ENCODE results near the gene CTCF. TPM values are rescaled to one million over a fixed set of nuclear protein-coding genes. Genes with fewer than 3 reads are reported as not detected.
"Not testable (repeated sequence)": the region's sequence is repeated elsewhere in the genome, so short reads cannot be mapped to it uniquely, and the experiment has no call there.

CTCF gene
- polyA plus RNA-seq, 5 donors: 65.8 to 73.4 (median 71.6) TPM

- no peak for DNase-seq
Observed at GRCh38 chr16:67531247-67531646, 31.1 kb upstream of the CTCF start.

- DNase-seq: no peak
Observed at GRCh38 chr16:67533024-67533560, 29.2 kb upstream of the CTCF start.

DNA sequence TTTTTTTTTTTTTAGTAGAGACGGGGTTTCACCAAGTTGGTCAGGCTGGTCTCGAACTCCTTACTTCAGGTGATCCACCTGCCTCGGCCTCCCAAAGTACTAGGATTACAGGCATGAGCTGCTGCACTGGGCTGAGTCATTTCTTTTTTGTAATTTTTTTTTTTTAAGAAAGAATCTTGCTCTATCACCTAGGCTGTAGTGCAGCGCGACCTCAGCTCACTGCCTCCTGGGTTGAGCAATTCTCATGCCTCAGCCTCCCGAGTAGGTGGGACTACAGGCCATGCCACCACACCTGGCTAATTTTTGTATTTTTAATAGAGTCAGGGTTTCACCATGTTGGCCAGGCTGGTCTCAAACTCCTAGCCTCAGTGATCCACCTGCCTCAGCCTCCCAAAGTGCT, 28.3 kb upstream of the CTCF start:
- not testable (repeated sequence) for DNase-seq

- no peak for DNase-seq
Observed at GRCh38 chr16:67534431-67534830, 27.9 kb upstream of the CTCF start.

DNA sequence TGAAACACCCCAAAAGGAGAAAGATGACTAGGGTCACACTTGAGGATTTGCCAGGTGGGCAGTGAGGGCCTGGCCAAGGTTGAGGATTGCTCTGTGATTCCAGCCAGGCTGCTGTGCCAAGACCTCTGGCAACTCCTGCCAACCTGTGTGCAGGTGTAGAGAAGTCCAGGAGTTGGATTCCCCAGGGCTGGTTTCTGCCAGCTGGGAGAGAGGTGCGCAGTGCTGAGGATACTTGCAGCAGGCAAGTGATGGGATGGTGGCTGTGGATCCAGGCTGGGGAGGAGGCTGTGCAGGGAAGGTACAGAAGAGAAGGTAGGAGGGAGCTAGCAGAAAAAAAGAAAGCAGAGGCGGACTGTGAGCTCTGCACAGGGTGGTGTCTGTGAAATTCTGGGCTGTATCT, 27.1 kb upstream of the CTCF start:
- no peak for DNase-seq

DNA sequence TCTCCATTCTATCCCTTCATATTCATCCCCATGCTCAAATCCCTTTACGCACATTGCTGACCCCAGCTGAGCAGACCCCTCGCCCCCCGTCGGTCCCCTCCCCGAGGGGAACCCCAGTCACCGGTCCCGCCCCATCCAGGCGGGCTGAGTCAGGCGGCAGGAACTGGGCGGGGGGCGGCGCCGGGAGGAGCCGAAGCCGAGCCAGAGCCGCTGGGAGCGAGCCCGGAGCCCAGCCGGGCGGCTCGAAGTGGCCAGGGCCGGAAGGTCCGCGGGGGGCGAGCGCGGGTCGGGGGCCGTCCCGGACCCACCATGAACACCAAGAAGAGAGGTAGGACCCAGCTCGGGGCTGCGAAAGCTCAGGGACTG, 25.1 kb upstream of the CTCF start:
- peak; percentile 62 to 63 for DNase-seq

DNA sequence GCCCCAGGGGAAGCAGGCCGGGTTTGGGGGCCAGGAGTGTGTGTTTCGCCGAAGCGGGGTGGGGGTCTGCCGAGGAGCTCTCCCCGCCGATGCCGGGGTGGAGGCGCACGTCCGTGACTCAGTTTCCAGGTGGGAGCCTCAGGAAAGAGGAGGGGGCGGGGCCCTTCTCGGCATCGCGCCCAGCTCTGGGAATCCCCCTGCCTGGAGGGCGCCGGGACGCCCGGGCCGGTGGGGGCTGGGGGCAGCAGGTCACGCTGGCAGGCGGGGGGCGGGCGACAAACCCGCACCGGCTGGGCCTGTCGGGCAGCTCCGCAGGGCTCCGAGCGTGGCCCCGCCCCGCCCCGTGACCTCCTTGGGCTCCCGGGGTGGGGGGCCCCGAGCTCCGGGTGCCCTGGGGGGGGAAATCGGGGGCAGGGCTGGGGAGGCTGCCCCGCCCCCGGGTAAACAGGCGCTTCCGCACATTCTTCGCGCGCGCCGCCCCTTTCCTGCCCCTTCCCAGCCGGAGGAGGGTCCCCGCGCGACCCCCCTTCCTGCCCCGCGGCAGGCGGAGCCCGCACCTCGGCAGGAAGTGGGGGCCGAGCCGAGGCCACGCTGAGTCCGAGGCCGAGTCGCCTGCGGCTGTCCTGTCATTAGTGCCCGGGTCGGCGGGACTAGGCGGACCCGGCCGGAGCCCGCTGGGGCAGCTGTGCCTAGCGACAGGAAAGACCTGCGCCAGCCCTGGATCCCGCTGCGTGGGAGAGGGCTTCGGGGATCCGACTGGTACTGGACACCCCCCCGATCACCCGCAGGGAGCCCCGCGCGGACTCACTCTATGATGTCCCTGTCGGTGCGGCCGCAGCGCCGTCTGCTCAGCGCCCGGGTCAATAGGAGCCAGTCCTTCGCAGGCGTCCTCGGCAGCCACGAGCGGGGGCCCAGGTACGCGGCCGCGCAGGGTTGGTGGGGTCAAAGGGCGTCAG, 24.4 kb upstream of the CTCF start:
- DNase-seq: peak; percentile 68 to 75

DNA sequence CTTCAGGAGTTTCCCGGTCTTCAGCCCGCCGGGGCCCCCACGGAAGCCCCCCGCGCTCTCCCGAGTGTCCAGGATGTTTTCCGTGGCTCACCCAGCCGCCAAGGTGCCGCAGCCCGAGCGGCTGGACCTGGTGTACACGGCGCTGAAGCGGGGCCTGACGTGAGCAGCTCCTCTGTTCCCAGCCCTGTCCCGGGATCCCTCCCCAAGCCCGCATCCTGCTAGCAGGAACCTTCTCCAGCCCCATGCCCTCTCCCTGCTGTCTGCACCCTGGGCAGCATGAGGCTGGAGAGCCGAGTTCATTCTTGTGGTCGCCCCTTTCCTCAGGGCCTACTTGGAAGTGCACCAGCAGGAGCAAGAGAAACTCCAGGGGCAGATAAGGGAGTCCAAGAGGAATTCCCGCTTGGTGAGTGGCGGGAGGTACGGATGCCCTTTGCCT, 23.6 kb upstream of the CTCF start:
- DNase-seq: no peak

DNA sequence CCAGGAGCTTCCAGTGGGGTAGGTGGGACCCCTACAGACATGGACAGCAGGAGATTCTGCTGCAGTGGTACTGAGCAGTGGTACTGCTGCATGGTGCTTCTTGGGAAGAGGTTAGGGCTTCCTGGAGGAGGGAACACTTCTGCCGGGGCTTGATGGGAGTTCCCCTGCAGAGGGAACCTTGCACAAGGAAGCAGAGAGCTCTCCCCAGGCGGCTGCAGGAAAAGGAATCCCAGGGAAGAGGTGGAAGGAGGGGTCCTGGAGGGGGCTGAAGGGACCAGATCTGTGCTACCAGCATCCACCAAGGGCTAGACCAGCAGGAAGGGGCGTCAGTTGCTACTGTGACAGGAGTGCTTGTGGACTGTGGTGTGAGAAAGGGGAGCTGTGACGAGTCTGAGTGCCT, 23.1 kb upstream of the CTCF start:
- no peak for DNase-seq

GRCh38 chr16:67539691-67540635, 22.4 kb upstream of the CTCF start:
- no peak for DNase-seq

- DNase-seq: no peak
Observed at GRCh38 chr16:67540756-67541155, 21.6 kb upstream of the CTCF start.

GRCh38 chr16:67541391-67542263, 20.7 kb upstream of the CTCF start:
- DNase-seq: no peak

DNA sequence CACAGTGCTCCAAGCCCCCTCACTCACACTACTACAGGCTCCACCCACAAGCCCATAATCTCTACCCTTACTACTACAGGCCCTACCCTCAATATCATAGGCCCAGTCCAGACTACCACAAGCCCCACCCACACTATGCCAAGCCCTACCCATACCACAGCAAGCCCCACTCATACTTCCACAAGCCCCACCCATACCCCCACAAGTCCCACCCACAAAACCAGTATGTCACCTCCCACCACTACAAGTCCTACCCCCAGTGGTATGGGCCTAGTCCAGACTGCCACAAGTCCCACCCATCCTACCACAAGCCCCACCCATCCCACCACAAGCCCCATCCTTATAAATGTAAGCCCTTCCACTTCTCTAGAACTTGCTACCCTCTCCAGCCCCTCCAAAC, 19.9 kb upstream of the CTCF start:
- no peak for DNase-seq

GRCh38 chr16:67543036-67543435, 19.3 kb upstream of the CTCF start:
- DNase-seq: no peak

DNA sequence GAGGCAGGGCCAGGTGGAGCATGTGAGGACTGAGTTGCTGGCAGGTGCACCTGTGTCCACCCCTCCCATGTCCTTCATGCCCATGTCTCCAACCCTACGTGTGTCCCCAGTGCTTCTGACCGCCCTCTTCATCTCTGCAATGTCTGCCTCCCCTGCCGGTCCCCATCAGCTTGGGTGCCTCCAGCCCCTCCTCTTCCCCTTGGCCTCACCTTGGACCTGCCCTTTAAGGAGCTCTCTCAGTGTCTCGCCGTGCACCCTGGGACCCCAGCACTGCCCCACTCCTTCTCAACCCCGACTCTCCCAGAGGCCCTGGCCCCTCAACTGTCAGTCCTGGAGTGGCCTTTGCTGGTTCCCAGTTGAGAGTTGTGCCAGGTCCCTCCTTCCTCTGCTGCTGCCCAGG, 18.7 kb upstream of the CTCF start:
- DNase-seq: no peak

DNA sequence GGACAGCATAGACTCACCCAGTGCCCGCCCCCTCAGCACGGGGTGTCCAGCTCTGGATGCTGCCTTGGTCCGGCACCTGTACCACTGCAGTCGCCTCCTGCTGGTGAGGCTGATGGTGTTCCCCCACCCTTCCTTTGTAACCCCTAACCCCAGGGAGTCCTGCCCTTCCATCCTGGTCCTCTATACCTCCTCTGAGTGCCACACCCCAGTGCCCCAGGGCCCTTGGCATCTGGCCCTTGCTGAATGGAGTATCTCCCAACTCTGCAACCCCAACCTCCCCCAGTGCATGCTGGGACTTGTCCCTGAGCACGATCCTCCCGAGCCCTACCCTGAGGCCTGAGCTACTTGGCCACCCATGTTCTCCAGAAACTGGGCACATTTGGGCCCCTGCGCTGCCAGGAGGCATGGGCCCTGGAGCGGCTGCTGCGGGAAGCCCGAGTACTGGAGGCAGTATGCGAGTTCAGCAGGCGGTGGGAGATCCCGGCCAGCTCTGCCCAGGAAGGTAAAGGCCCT, 17.9 kb upstream of the CTCF start:
- no peak for DNase-seq

DNA sequence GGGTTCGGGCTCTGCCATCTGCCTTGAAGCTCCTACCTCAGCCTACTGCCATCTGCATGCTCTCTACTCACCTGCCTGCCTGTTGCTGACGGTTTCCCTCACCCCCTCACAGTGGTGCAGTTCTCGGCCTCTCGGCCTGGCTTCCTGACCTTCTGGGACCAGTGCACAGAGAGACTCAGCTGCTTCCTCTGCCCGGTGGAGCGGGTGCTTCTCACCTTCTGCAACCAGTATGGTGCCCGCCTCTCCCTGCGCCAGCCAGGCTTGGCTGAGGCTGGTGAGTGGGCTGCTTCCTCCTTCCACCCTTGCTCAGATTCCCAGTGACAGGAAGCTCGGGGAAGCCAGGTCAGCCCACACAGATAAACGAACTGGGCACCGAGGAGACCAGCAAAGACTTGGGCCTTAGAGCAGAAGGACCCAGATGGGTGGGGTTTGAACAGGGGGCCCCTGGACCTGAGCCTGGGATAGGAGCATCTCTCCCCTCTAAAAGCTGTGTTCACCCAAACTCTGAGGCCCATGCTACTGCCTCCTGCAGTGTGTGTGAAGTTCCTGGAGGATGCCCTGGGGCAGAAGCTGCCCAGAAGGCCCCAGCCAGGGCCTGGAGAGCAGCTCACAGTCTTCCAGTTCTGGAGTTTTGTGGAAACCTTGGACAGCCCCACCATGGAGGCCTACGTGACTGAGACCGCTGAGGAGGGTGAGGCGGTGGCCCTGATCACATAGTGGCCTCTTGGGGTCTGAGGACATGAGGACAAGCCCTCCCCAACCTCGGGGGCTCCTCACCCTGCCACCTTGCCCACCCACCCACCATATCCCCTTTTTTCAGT, 17.3 kb upstream of the CTCF start:
- no peak for DNase-seq

DNA sequence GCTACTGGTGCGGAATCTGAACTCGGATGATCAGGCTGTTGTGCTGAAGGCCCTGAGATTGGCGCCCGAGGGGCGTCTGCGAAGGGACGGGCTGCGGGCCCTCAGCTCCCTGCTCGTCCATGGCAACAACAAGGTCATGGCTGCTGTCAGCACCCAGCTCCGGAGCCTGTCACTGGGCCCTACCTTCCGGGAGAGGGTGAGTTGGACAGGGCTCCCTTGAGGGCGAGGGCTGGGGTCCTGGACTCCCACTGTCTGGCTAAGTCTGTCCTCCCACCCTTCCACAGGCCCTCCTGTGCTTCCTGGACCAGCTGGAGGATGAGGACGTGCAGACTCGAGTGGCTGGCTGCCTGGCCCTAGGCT, 16.7 kb upstream of the CTCF start:
- no peak for DNase-seq

GRCh38 chr16:67546091-67546501, 16.2 kb upstream of the CTCF start:
- DNase-seq: no peak

DNA sequence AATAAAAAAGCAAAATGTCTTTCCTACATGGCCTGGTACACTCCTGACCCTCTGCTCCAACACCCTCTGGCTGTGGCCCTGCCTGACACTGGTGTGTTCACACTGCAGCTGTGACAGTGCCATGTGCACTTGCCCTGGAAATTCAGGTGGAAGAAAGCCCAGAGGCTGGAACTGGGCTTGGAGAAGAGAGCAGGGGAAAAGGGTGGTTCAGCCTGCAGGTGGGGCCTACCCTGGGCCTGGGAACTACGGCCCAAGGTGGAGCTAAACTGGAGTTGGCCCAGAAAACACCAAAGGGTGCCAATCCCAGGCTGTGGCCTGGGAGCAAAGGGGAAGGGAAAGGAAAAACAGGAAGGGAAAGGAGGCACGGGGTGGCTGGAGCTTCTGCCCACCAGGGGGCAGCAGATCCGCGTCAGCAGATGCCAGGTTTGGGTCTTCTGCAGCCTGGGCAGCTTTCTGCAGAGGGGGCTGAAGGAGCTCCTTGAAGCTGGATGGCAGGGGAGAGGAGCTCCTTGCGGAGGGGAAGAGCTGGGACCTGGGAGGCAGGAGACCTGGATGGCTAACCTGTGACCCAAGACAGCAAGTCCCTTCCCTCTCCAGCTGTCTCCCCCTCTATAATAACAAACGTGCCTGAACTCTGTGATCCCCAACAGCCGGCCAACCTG, 15.4 kb upstream of the CTCF start:
- DNase-seq: peak; percentile 58 to 63

Data from right lung (tissue), 5 donors.